ENCODE data around the gene ARID3B. TPM values are rescaled to one million over a fixed set of nuclear protein-coding genes. Genes with fewer than 3 reads are reported as not detected.
"Not testable (repeated sequence)": the region's sequence is repeated elsewhere in the genome, so short reads cannot be mapped to it uniquely, and the experiment has no call there.

The ARID3B gene
- total and polyA plus RNA-seq, 2 experiments from 2014 or later, result 69.8 to 70.5 TPM

DNA sequence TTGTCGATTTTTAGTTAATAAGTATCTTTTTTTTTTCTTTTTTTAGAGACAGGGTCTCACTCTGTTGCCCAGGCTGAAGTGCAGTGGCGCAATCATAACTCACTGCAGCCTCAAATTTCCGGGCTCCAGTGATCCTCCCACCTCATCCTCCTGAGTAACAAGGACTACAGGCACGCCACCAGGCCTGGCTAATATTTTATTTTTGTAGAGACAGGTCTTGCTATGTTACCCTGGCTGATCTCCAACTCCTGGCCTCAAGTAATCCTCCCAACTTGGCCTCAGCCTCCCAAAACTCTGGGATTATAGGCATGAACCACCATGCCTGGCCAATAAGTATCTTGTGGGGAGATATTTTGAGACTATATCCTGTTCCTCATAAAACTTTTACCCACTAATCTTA is 29.4 kb upstream of the ARID3B start:
- TF ChIP-seq, protein P1, sequence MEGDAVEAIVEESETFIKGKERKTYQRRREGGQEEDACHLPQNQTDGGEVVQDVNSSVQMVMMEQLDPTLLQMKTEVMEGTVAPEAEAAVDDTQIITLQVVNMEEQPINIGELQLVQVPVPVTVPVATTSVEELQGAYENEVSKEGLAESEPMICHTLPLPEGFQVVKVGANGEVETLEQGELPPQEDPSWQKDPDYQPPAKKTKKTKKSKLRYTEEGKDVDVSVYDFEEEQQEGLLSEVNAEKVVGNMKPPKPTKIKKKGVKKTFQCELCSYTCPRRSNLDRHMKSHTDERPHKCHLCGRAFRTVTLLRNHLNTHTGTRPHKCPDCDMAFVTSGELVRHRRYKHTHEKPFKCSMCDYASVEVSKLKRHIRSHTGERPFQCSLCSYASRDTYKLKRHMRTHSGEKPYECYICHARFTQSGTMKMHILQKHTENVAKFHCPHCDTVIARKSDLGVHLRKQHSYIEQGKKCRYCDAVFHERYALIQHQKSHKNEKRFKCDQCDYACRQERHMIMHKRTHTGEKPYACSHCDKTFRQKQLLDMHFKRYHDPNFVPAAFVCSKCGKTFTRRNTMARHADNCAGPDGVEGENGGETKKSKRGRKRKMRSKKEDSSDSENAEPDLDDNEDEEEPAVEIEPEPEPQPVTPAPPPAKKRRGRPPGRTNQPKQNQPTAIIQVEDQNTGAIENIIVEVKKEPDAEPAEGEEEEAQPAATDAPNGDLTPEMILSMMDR (IDR thresholded peaks at IDR 0.05; ENCODE audit: low read depth, low read length), result no peak
- no peaks in the 10 kb centered on the region for H3K36me3 ChIP-seq

DNA sequence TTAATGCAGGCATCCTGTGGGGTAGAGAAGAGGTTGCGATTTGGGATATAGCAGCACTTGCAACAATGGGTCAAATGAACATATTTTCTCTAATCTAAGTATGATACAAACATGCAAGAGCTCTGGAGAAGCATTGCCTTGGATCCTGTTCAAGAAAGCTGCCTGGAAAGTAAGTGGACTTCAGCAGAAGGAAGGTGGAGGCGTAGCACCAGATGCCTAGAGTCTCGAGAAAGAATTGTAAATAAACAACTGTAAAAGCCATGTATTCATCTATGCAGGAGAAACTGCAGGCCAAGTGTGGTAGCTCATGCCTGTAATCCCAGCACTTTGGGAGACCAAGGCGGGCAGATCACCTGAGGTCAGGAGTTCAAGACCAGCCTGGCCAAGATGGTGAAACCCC is 27.0 kb upstream of the ARID3B start:
- H3K36me3 ChIP-seq; H3K4me3 ChIP-seq; H3K9me3 ChIP-seq (ENCODE audit: low read depth); H3K4me1 ChIP-seq (ENCODE audit: low read depth); H3K27me3 ChIP-seq; H3K27ac ChIP-seq; DNase-seq (ENCODE audit: low read depth in 1 of 2, low spot score in 1 of 2): not testable (repeated sequence)

More for the DNA sequence above, 29.4 kb upstream of the ARID3B start:
- H3K27me3 ChIP-seq, result no peaks in the 10 kb centered on the region
- no peak overlapping the region for H3K4me3 ChIP-seq
- H3K27ac ChIP-seq, result no peak overlapping the region
- H3K9me3 ChIP-seq (ENCODE audit: low read depth), result no peaks in the 10 kb centered on the region
- no peaks in the 10 kb centered on the region for H3K4me1 ChIP-seq (ENCODE audit: low read depth)
- peak in 1 of 2 donors; percentile 41 for DNase-seq (ENCODE audit: low read depth in 1 of 2, low spot score in 1 of 2)

DNA sequence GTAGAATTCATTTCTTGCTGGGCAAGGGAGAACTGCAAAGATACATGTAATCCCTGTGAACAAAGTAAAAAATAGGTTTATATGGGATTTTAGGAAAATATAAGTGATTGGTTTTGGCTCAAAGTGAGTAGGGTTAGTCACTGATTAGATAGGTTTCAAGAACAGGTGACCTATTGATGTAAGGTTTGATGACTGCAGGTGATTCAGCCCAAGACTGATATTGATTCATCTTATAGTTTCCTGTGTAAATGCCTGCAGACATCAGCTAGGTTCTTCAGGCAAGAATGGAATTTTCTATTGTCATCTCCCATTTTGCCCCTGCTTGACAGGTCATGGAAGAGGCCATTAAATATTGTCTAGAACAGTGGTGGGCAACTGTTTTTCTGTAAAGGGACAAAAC is 23.9 kb upstream of the ARID3B start:
- H3K4me1 ChIP-seq (ENCODE audit: low read depth), result no peaks in the 10 kb centered on the region
- H3K4me3 ChIP-seq, result no peak overlapping the region
- H3K36me3 ChIP-seq, result no peaks in the 10 kb centered on the region
- no peaks in the 10 kb centered on the region for H3K9me3 ChIP-seq (ENCODE audit: low read depth)
- no peak overlapping the region for H3K27ac ChIP-seq
- no peak for DNase-seq (ENCODE audit: low read depth in 1 of 2, low spot score in 1 of 2)
- H3K27me3 ChIP-seq, result no peaks in the 10 kb centered on the region
- TF ChIP-seq, protein P1 (IDR thresholded peaks at IDR 0.05; ENCODE audit: low read depth, low read length), result no peak

DNA sequence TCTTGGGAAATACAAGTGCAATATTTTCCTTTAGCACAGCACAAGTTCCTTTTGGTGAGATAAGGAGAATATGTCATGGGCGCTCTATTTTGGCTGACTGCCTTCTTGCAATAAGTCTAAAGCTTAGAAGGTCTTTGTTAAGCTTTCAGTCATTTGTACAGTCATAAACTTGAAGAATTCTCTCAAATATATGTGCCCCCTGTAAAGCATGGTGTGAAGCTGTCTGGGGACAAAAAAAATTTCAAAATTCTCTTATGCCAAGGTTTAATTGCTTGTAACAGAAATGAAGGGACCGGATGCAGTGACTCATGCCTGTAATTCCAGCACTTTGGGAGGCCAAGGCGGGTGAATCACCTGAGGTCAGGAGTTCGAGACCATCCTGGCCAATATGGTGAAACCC is 21.7 kb upstream of the ARID3B start:
- H3K27ac ChIP-seq, result no peak overlapping the region
- H3K4me1 ChIP-seq (ENCODE audit: low read depth), result no peaks in the 10 kb centered on the region
- DNase-seq (ENCODE audit: low read depth in 1 of 2, low spot score in 1 of 2), result peak in 1 of 2 donors; percentile 86
- TF ChIP-seq, protein P1 (IDR thresholded peaks at IDR 0.05; ENCODE audit: low read depth, low read length), result no peak
- no peaks in the 10 kb centered on the region for H3K36me3 ChIP-seq
- H3K4me3 ChIP-seq, result no peak overlapping the region
- H3K9me3 ChIP-seq (ENCODE audit: low read depth), result no peaks in the 10 kb centered on the region
- H3K27me3 ChIP-seq, result no peaks in the 10 kb centered on the region

DNA sequence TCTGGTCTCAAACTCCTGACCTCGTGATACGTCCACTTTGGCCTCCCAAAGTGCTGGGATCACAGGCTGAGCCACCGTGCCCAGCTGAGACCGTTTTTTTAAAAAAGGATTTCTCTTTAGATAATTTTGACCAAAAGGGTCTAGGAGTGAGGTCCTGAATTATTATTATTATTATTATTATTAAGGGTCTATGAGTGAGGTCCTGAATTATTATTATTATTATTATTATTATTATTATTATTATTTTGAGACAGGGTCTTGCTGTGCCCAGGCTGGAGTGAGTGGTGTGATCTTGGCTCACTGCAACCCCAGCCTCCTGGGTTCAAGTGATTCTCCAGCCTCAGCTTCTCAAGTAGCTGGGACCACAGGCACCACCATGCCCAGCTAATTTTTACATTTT is 20.6 kb upstream of the ARID3B start:
- no peak for DNase-seq (ENCODE audit: low read depth in 1 of 2, low spot score in 1 of 2)
- H3K36me3 ChIP-seq, result no peaks in the 10 kb centered on the region
- H3K4me3 ChIP-seq, result no peak overlapping the region
- no peaks in the 10 kb centered on the region for H3K4me1 ChIP-seq (ENCODE audit: low read depth)
- H3K9me3 ChIP-seq (ENCODE audit: low read depth), result no peaks in the 10 kb centered on the region
- TF ChIP-seq, protein P1 (IDR thresholded peaks at IDR 0.05; ENCODE audit: low read depth, low read length), result no peak
- H3K27ac ChIP-seq, result no peak overlapping the region
- H3K27me3 ChIP-seq, result no peaks in the 10 kb centered on the region

DNA sequence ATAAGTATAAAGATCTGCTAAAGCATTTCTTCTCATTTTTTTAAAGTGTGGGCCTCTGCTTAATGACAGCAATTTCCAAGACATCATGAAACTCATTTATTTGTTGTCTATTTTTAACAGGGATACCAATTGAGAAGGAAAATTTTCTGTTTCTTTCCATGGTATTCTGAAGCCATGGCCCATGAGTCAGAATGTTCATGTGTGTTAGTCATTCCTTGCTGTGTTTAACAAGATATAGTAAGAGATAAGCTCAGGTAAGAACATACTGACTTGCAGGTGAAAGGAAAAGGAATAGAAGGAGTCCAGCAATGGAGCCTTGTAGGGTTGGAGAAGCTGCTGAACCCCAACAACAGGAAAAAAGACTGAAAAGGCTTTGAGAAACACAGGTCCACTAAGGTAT is 17.0 kb upstream of the ARID3B start:
- no peak overlapping the region for H3K4me3 ChIP-seq

More for the DNA sequence above, 17.0 kb upstream of the ARID3B start:
- Histone ChIP-seq H3K27me3 (no peaks in the 10 kb centered on the region), H3K27ac (no peak overlapping the region), H3K4me1 (ENCODE audit: low read depth) (no peaks in the 10 kb centered on the region), H3K36me3 (no peaks in the 10 kb centered on the region), H3K9me3 (ENCODE audit: low read depth) (no peaks in the 10 kb centered on the region)
- no peak for DNase-seq (ENCODE audit: low read depth in 1 of 2, low spot score in 1 of 2)
- TF ChIP-seq, protein P1 (IDR thresholded peaks at IDR 0.05; ENCODE audit: low read depth, low read length), result no peak
